Neural cell (in vitro differentiated cells): ENCODE measurements around the gene LMO7.

Experiments used
- CTCF ChIP-seq: fragments of 450-650 bp; IDR thresholded peaks from 2 replicates; pipeline ENCODE4 v1.5.1; 2014; ENCODE audit warnings: antibody characterized with exemption, mild to moderate bottlenecking, moderate library complexity; ENCODE audit not compliant: poor library complexity, severe bottlenecking
- EP300 ChIP-seq: fragments of 450-650 bp; conservative IDR thresholded peaks from 2 replicates; pipeline ENCODE4 v1.6.1; 2014; ENCODE audit warnings: antibody characterized with exemption, mild to moderate bottlenecking, moderate library complexity; ENCODE audit not compliant: poor library complexity, severe bottlenecking
- TAF1 ChIP-seq: IDR thresholded peaks from 2 replicates; pipeline ENCODE4 v1.6.1; 2012; ENCODE audit warnings: low read depth

GRCh38 chr13:75776550-75776949, 140.4 kb downstream of the LMO7 start:
- TF ChIP-seq EP300 (no peak), CTCF (no peak), TAF1 (no peak)
